ENCODE data around the gene LIMA1.

DNA sequence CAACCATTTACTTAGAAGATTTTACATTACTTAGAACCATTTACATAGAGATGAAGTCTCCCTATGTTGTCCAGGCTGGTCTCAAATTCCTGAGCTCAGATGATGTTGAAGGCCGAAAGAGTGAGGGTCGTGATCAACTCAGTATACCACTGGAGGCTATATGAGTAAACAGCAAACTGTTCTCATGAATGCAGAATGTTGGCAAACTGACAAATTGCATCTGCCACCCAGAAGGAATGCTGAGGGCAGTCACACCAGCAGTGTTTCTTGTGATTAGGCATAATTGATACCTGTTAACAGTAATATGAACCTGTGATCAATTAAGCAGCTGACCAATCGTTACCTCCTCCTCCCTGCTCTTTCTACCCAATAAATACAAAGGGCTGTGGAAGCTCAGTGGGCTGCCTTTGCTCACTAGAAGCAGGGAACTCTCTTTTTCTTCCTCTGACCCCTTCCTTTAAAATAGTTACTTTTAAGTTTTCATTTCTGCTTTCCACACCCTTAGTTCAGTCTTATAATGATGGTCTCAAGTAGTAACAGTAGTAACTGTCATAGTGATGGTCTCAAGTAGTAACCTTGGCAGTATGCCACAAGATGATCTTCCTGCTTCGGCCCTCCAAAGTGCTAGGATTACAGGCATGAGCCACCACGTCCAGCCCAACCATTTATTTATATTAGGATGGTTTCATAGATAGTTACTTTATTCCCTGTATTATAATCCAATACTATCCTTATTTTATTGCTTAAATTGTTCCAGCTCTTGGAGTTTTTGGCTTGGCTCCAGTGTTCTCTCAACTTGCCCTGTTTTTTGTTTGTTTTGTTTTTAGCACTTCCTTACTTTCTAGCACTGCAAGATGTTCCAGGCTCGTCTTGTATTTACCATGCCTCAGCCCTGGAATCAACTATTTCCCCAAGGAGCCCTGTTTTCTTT, 25.8 kb downstream of the LIMA1 start:
- TF ChIP-seq, protein P1, sequence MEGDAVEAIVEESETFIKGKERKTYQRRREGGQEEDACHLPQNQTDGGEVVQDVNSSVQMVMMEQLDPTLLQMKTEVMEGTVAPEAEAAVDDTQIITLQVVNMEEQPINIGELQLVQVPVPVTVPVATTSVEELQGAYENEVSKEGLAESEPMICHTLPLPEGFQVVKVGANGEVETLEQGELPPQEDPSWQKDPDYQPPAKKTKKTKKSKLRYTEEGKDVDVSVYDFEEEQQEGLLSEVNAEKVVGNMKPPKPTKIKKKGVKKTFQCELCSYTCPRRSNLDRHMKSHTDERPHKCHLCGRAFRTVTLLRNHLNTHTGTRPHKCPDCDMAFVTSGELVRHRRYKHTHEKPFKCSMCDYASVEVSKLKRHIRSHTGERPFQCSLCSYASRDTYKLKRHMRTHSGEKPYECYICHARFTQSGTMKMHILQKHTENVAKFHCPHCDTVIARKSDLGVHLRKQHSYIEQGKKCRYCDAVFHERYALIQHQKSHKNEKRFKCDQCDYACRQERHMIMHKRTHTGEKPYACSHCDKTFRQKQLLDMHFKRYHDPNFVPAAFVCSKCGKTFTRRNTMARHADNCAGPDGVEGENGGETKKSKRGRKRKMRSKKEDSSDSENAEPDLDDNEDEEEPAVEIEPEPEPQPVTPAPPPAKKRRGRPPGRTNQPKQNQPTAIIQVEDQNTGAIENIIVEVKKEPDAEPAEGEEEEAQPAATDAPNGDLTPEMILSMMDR (IDR thresholded peaks at IDR 0.05): no peak
- no peak for TF ChIP-seq EZH2 (IDR thresholded peaks at IDR 0.05; ENCODE audit: borderline replicate concordance, insufficient read depth, low read depth, low read length, poor library complexity, severe bottlenecking)
